NCI-H2171 treated with DMSO at 0.1 percent for 48 hours (cell line): ENCODE measurements around the gene MYMX.
A peak's percentile ranks its signal among the peaks of the same experiment; 100 is the strongest.
"Not testable (repeated sequence)": the region's sequence is repeated elsewhere in the genome, so short reads cannot be mapped to it uniquely, and the experiment has no call there.

Experiments used
- DNase-seq: peaks from one replicate; lab custom pipeline; 2025; lab: John Stamatoyannopoulos, UW

Gene MYMX

DNA sequence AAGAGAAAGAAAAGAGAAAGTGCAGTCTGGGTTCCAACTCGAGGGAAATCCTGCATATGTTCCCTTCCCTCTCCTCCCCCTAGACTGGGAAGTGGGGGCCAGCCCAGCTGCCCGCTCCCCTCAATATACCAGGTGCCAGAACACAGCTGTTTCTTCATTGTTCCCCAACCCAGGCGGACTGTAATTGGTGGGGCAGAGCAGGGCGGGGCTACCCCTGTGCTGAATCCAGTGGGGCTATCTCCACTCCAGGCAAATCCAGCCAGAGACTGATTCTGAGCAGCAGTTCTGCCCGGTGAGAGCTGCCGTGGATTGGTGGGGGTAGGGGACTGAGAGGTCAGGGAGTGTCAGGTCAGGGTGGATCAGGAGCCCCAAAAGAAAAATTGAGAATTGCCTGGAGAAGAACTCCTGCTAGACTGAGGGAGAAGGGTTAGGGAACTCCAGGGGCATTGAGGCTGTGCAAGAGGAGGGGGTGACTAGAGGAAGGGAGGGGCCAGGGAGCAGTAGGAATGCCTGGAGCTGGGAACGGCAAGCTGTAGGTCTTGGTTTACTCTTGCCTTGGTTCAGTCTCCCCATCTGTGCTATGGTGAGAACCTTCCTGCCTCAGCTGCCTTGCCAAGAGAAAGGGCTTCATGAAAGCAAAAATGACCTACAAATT is at the start of gene MYMX:
TSS of gene MYMX (plus strand) at position 250 of the 655 bp plus-strand sequence. CDS start 546 bp downstream, outside the sequence.
- peak; percentile 75 for DNase-seq

DNA sequence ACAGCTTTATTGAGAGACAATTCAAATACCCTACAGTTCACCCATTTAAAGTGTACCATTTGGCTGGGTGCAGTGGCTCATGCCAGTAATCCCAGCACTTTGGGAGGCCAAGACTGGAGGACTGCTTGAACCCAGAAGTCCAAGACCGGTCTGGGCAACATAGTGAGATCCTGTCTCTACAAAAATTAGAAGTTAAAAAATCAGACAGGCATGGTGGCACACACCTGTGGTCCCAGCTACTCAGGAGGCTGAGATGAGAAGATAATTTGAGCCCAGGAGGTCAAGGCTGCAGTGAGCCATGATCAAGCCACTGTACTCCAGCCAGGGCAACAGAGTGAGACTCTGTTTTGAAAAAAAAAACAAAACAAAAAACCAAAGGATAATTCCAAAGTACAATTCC is 49.2 kb upstream of the MYMX start:
- DNase-seq: peak; percentile 34

DNA sequence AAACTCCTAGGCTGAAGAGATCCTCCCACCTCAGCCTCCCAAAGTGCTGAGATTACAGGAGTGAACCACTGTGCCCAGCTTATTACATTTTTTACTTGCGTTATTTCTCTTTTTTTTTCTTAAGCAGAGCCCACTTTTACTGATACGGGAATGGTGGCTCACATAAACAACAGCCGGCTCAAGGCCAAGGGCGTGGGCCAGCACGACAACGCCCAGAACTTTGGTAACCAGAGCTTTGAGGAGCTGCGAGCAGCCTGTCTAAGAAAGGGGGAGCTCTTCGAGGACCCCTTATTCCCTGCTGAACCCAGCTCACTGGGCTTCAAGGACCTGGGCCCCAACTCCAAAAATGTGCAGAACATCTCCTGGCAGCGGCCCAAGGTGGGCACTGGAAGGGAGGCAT is 47.6 kb upstream of the MYMX start:
- no peak for DNase-seq

DNA sequence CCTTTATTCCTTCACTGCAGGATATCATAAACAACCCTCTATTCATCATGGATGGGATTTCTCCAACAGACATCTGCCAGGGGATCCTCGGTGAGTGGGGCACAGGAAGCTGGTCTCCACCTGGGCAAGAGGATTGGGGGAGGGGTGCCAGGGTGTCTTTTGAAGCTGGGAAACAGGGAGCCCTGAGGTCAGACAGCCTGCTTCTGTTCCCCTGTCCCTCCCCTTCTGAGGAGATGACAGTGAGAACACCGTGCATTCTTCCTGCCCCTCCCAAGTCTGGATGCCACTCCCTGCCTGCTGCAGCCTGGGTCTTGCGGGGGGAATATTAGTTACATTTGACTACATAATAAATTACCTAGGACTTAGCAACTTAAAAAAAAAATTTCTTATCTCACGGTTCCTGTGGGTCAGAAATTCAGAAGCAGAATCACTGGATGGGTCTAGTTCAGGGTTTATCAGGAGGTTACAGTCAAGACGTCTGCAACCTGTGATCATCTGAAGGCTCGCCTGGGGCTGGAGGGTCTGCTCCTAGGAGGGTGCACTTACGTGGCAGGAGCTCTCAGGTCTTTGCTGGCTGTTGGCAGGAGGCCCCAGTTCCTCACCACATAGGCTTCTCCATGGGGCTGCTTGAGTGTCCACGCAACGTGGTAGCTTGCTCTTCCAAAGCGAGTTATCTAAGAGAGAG is 46.7 kb upstream of the MYMX start:
- no peak for DNase-seq

DNA sequence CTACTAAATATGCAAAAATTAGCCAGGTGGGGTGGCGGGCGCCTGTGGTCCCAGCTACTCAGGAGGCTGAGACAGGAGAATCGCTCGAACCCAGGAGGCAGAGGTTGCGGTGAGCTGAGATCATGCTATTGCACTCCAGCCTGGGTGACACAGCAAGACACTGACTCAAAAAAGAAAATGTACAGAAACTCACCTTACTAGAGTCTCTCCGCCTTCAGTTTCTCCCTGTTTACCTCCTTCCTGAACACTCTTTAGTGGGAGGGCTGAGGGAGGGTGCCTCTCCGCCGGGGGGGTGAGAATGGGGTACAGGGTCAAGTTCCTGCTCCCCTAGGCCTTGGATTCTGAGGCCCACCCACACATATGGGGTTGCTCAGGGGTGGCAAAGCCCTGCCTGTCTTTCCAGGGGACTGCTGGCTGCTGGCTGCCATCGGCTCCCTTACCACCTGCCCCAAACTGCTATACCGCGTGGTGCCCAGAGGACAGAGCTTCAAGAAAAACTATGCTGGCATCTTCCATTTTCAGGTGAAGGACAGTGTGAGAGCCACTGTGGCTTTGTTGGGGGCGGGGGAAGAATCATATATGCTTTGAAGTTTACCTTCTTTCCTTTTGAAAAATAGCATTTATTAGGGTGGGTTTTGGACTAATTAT is 44.7 kb upstream of the MYMX start:
- DNase-seq: no peak

DNA sequence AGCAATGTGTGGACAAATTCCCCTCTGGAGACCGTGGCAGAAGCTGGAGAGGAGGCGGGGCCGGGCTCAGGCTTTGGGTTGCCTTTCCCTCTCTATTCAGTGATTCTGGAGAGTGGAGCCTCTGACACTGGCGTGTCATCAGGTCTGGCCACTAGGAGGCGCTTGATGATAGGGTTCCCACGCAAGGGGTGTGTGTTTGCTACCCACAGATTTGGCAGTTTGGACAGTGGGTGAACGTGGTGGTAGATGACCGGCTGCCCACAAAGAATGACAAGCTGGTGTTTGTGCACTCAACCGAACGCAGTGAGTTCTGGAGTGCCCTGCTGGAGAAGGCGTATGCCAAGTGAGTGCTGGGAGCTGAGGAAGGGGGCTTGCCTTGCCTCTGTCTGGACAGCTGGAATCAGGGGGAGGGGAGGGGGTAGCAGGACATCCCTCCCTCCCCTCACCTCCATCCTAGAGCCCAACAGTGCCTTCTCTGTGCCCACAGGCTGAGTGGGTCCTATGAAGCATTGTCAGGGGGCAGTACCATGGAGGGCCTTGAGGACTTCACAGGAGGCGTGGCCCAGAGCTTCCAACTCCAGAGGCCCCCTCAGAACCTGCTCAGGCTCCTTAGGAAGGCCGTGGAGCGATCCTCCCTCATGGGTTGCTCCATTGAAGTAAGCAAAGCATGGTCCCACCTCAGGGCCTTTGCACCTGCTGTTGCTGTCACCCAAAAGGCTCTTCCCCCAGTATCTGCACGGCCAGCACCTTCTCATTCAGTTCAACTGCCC is 43.8 kb upstream of the MYMX start:
- DNase-seq: peak; percentile 27

DNA sequence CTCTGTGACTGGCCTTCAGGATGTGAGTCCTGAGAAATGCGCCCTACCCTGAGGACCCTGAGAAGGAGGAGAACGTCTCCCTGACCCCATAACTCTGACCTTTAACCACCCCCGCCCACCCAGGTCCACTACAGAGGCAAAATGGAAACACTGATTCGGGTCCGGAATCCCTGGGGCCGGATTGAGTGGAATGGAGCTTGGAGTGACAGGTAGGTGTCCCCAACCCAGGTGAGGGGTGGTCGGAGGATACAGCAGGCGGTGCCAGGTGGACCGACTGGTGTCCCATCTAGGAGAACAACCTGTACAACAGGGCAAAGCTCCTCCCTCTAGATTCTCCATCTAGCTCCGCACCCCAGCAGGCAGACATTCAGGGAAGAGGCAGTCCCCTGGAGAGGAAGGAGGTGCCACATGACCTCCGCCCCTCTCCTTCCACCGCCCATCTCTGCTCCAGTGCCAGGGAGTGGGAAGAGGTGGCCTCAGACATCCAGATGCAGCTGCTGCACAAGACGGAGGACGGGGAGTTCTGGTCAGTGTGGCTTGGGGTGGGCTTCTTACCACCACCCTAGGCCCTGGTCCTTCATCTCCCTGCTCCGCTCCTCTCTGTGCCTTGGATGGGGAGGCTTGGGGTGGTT is 40.5 kb upstream of the MYMX start:
- no peak for DNase-seq

DNA sequence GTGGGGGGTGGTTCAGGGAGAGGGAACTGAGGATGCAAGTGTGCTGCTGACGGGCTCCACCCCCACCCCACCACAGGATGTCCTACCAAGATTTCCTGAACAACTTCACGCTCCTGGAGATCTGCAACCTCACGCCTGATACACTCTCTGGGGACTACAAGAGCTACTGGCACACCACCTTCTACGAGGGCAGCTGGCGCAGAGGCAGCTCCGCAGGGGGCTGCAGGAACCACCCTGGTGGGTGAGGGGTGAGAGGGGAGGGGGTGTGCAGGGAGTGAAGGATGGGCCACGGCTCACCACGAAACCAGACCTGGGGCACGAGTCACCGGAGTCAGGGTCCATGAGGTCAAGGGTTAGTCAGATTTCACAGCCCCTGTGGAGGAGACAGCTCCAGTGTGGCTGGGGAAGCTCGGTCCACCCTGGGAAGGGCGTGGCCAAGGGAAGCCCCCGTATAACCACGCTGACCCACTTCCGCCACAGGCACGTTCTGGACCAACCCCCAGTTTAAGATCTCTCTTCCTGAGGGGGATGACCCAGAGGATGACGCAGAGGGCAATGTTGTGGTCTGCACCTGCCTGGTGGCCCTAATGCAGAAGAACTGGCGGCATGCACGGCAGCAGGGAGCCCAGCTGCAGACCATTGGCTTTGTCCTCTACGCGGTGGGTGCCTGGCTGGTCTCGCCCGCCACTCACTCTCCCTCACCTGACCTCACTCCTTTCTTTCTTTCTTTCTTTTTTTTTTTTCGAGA is 39.8 kb upstream of the MYMX start:
- DNase-seq: no peak

DNA sequence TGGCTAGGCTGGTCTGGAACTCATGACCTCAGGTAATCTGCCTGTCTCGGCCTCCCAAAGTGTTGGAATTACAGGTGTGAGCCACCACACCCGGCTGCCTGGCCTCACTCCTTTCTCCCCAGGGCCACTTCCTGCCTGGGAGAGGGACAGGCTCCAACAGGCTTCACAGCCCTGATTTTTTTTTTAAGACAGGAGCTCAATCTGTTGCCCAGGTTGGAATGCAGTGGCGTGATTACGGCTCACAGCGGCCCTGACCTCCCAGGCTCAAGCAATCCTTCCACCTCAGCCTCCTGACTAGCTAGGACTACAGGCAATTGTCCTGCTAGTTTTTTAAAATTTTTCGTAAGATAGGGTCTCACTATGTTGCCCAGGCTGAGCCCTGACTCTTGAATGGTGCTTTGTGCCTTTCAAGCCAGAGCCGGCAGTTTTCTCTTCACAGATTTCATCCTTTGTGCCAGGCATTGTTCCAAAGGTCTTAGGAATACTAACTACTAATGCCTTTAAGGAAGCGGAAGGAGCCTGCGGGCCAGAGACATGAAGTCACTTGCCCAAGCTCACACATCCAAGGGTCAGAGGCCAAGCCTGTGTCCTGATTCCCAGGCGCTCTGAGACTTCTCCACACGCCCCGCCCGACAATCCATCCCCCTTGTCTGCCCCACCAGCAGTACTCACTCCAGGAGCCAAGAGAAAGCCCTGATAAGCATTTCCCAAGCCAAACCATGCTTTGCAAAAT is 38.9 kb upstream of the MYMX start:
- DNase-seq: no peak

DNA sequence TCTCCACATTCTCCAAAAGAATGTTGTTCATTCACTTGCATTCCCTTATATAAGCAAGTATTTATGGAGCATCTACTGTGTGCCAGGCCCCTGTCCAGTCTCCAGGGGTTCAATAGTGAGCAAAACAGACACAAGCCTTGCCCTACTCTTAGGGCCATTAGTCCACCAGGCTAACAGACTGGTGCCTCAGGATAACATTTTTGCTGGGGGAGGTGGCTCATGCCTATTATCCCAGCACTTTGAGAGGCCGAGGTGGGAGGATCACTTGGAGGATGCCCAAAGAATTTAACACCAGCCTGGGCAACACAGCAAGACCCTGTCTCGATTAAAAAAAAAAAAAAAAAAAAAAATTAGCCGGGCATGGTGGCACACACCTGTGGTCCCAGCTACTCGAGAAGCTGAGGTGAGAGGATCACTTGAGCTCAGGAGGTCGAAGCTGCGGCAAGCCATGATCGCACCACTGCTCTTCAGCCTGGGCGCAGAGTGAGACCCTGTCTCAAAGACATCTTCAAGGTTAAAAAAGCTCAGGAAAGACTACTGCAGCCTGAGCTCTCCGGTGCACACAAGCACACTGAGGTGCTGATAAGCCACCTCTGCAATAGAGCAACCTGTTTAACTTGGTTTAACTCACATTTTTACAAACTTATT is 38.2 kb upstream of the MYMX start:
- no peak for DNase-seq

DNA sequence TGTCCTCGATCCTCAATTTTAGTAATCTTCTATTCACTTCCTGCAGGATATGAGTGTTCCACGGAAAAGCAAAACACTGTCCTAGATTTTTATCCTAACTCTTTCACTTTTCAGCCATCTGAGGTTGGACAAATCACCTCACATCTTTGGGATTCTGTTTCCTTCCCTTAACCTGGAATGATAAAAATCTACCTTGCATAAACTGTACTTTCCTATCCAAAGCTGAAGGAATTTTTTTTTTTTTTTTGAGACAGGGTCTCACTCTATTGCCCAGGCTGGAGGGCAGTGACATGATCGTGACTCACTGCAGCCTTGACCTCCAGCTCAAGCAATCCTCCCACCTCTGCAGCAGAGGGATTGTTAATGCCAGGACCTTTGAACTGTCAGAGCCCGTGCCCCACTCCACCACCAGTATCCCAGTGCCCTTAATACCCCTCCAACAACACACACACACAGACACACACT is 37.6 kb upstream of the MYMX start:
- DNase-seq: no peak

DNA sequence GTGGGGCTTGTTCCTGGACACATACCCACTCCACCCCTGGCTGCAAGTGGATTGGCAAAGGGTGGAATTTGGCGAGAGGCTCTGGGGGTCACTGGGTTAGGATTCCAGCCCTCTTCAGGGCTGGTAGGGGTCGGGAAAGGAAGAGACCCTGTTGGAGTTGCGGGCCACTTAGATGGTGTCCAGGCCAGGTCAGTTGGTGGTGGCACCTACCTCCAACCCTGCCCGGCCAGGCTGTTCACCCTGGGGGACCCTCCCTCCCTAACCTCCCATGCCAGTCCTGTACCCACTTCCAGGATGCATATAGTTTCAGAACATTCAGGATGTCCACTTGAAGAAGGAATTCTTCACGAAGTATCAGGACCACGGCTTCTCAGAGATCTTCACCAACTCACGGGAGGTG is 37.1 kb upstream of the MYMX start:
- no peak for DNase-seq

DNA sequence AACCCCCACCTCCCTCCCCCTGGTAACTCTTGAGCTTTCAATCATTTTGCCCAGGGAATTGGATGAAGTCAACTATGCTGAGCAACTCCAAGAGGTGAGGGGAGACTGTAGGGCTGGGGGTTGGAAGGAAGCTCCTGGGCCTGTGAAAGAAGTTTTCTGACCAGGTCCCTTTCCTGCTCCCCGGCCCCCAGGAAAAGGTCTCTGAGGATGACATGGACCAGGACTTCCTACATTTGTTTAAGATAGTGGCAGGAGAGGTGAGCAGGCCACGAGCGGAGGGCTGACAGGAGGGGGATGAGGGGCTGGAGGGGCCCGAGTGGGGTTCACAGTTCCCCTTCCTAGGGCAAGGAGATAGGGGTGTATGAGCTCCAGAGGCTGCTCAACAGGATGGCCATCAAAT is 36.3 kb upstream of the MYMX start:
- DNase-seq: no peak

DNA sequence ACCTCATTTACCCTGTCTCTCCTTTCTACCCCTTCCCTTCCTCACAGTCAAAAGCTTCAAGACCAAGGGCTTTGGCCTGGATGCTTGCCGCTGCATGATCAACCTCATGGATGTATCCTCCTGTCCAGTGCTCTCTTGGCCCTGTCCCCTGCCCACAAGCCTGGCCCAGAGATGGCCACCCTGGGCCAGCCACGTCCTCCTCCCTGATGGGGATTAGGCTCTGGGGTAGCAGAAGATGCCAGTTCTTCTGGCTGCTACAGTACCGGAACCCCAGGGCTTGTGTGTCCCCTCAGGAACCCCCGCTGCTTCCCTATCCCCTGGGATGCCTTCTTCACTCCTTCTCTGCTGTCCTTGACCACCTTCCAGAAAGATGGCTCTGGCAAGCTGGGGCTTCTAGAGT is 35.8 kb upstream of the MYMX start:
- DNase-seq: no peak

DNA sequence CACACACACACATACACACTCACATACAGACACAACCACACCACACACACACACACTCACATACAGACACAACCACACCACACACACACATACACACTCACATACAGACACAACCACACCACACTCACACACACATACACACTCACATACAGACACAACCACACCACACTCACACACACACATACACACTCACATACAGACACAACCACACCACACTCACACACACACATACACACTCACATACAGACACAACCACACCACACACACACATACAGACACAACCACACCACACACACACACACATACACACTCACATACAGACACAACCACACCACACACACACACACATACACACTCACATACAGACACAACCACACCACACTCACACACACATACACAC is 34.9 kb upstream of the MYMX start:
- DNase-seq: not testable (repeated sequence)

DNA sequence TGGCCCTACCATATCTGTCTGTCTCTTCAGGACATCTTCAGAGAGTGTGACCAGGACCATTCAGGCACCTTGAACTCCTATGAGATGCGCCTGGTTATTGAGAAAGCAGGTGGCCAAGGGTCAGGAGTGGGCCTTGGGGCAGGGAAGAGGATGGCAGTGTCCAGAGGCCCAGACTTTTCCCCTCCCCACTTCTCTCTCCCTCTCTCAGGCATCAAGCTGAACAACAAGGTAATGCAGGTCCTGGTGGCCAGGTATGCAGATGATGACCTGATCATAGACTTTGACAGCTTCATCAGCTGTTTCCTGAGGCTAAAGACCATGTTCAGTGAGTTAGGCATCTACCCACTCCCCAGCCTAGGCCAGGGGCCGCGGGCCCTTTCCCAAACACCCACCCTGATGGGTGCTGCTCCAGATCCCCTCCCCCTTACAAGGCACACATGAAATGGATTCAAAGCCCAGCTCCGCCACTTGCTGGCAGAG is 33.8 kb upstream of the MYMX start:
- no peak for DNase-seq

DNA sequence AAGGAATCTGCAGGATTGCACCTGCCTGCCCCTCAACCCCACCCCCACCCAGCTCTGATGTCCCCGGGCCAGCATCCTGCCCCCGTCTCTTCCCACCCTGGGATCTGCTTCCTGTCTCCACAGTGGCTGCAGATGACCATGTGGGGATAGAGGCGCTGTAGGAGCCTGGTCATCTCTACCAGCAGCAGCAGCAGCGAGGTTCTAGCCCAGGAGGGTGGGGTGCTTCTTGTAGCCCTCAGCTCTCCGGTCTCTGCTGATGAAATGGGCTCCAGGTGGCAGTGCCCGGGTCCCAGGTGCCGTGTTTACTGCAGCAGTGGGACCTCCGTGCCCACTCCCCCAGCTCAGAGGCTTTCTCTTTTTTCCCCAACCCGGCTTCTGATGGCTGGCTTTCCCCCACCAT is 32.9 kb upstream of the MYMX start:
- DNase-seq: no peak

DNA sequence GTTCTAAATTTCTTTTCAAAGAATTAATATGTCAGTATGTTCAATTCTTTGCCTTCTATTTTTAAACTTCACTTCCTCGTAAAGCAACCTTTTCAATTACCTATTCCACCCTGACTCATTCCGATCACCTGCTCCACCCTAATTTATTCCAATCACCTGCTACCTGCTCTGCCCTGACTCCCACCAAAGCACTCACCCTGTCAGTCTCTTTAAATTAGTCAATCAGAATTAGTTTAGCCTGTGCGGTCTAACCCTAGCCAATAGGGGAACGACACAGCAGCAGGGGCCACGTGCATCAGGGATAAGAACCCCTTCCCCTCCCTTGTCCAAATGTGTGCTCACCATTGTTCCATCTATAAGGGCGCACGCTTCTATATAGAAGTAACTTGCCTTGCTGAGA is 31.4 kb upstream of the MYMX start:
- DNase-seq: not testable (repeated sequence)

DNA sequence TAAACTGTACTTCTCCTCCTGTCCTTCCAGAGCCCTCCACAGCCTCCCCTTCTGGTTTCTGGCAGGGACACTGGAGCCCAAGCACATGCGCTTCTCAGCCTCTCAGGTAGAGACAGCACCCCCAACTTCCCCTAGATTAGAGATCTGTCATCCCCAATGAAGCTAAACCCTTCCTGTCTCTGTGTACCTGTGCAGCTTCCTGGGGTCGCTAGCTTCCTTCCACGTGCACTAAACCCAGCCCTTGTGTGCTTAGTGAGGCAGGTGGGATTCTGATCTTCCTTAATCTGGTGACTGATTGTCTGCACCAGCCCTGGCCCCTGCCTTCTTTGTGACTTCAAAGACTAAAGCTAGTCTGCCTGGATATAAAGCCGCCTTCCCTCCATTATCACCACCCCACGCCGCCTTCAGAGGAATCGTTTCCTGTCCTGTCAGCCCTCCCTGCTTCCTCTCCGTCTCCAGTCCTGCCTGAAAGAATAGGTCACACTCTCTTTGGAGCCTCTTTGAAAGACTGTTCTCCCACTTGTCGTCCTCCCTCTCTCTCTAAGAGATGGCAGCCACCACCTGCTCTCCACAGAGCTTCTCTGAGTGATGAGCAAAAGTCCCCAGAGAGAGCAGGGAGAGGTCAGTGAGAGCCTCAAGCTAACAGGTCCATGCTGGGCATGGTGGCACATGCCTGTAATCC is 30.6 kb upstream of the MYMX start:
- no peak for DNase-seq
